Neuronal stem cell (in vitro differentiated cells): ENCODE results near the gene PKNOX2.

Experiments
- DNase-seq: peaks from one replicate; pipeline ENCODE4 v3.0.0-alpha.2; 2013; ENCODE audit warnings: low spot score
- H2AFZ ChIP-seq: one replicate; pipeline ENCODE4 v1.6.1; 2013; ENCODE audit warnings: mild to moderate bottlenecking, low read length, inconsistent platforms
- H2AK5ac ChIP-seq: 2 replicates; pipeline ENCODE4 v1.6.1; 2013; ENCODE audit warnings: low read depth, mild to moderate bottlenecking, inconsistent platforms, low read length, moderate library complexity, mixed read lengths
- H2BK120ac ChIP-seq: 2 replicates; pipeline ENCODE4 v1.6.1; 2013; ENCODE audit warnings: low read depth, mild to moderate bottlenecking, inconsistent platforms, low read length, moderate library complexity, mixed read lengths
- H2BK12ac ChIP-seq: one replicate; pipeline ENCODE4 v1.6.1; 2013; ENCODE audit warnings: low read length, inconsistent platforms
- H2BK15ac ChIP-seq: 2 replicates; pipeline ENCODE4 v1.6.1; 2013; ENCODE audit warnings: mild to moderate bottlenecking, low read length, inconsistent platforms, mixed read lengths
- H2BK5ac ChIP-seq: one replicate; pipeline ENCODE4 v1.6.1; 2013; ENCODE audit warnings: inconsistent platforms, mild to moderate bottlenecking, low read length, moderate library complexity
- H3K14ac ChIP-seq: one replicate; pipeline ENCODE4 v1.6.1; 2013; ENCODE audit warnings: low read length, inconsistent platforms
- H3K18ac ChIP-seq: 2 replicates; pipeline ENCODE4 v1.6.1; 2013; ENCODE audit warnings: low read length, inconsistent platforms
- H3K23ac ChIP-seq: 2 replicates; pipeline ENCODE4 v1.6.1; 2013; ENCODE audit warnings: low read depth, mild to moderate bottlenecking, mixed read lengths, low read length, inconsistent platforms; ENCODE audit not compliant: poor library complexity
- H3K27ac ChIP-seq: replicated peaks from 3 replicates; pipeline ENCODE4 v1.5.1; 2013; ENCODE audit warnings: low read length, inconsistent platforms
- H3K27me3 ChIP-seq, 3 experiments: 2 replicates each; pipeline ENCODE4 v1.6.1; 2013; ENCODE audit warnings: low read length in 3 of 3, mild to moderate bottlenecking in 2 of 3, inconsistent platforms in 1 of 3, low read depth in 1 of 3, mixed read lengths in 1 of 3, moderate library complexity in 1 of 3; ENCODE audit not compliant: control insufficient read depth in 3 of 3, insufficient read depth in 3 of 3
- H3K36me3 ChIP-seq, 2 donors: replicated peaks in 1 of 2; 2 replicates each; pipeline ENCODE4 v1.6.1; 2013; ENCODE audit warnings: low read length in 2 of 2; ENCODE audit not compliant: control insufficient read depth in 2 of 2, insufficient read depth in 2 of 2
- H3K4ac ChIP-seq: 2 replicates; pipeline ENCODE4 v1.6.1; 2013; ENCODE audit warnings: inconsistent platforms, mild to moderate bottlenecking, low read length, moderate library complexity
- H3K4me1 ChIP-seq, 2 donors: 1 replicate in 1 of 2; 2 replicates in 1 of 2; pipeline ENCODE4 v1.6.1; 2013; ENCODE audit warnings: low read length in 2 of 2, low read depth in 1 of 2; ENCODE audit not compliant: control insufficient read depth in 2 of 2, insufficient read depth in 1 of 2
- H3K4me2 ChIP-seq: one replicate; pipeline ENCODE4 v1.6.1; 2013; ENCODE audit warnings: mild to moderate bottlenecking, low read length, inconsistent platforms; ENCODE audit not compliant: insufficient read depth, poor library complexity, severe bottlenecking
- H3K4me3 ChIP-seq, 2 donors: 2 replicates each; pipeline ENCODE4 v1.5.1; 2013; ENCODE audit warnings: low read length in 2 of 2, mild to moderate bottlenecking in 2 of 2, inconsistent platforms in 1 of 2, moderate library complexity in 1 of 2
- H3K79me1 ChIP-seq: one replicate; pipeline ENCODE4 v1.6.1; 2013; ENCODE audit warnings: low read depth, mild to moderate bottlenecking, inconsistent platforms, low read length, moderate library complexity
- H3K9ac ChIP-seq: one replicate; pipeline ENCODE4 v1.6.1; 2013; ENCODE audit warnings: mild to moderate bottlenecking, low read depth, low read length, inconsistent platforms; ENCODE audit not compliant: poor library complexity
- H3K9me3 ChIP-seq, 2 donors: replicated peaks in 1 of 2; 2 replicates each; pipeline versions ENCODE3 to v1.6.1; 2013; ENCODE audit warnings: low read length in 2 of 2, mild to moderate bottlenecking in 2 of 2, inconsistent platforms in 1 of 2, low read depth in 1 of 2, mixed read lengths in 1 of 2, moderate library complexity in 1 of 2; ENCODE audit not compliant: control insufficient read depth in 2 of 2, insufficient read depth in 1 of 2
- H4K8ac ChIP-seq: one replicate; pipeline ENCODE4 v1.6.1; 2013; ENCODE audit warnings: low read depth, mild to moderate bottlenecking, inconsistent platforms, low read length, moderate library complexity
- H4K91ac ChIP-seq: one replicate; pipeline ENCODE4 v1.6.1; 2013; ENCODE audit warnings: low read length, low read depth, mild to moderate bottlenecking, inconsistent platforms; ENCODE audit not compliant: poor library complexity
- WGBS, 2 donors: extraction: QIAGEN DNeasy Blood & Tissue Kit; methylation state at CpG; one replicate each; pipeline ENCODE4 v1.1.7; 2013; ENCODE audit warnings: missing lambda C conversion rate in 2 of 2, mixed read lengths in 1 of 2; ENCODE audit not compliant: insufficient read length in 2 of 2, insufficient replicate concordance in 1 of 2; ENCODE audit errors: extremely low coverage in 2 of 2; 5-methylcytosine and 5-hydroxymethylcytosine counted together

PKNOX2 gene

GRCh38 chr11:125407046-125407445 is 242.5 kb downstream of the PKNOX2 start:
- H2BK15ac ChIP-seq = no peak overlapping the region
- no peak overlapping the region for H3K4ac ChIP-seq
- no peaks in the 10 kb centered on the region for H3K79me1 ChIP-seq
- H3K27me3 ChIP-seq = no peaks in the 10 kb centered on the region
- no peak overlapping the region for H2AK5ac ChIP-seq
- H2BK5ac ChIP-seq = no peak overlapping the region
- no peak for DNase-seq
- WGBS, 2 donors = no CpG with 5 or more reads among the region's 2 CpGs
- no peak overlapping the region for H3K14ac ChIP-seq
- H3K27ac ChIP-seq = no peak overlapping the region
- H4K8ac ChIP-seq = no peak overlapping the region
- peaks cover 16 to 27% of the 10 kb centered on the region in 2 donors for H3K4me1 ChIP-seq
- no peaks in the 10 kb centered on the region for H3K9me3 ChIP-seq
- no peak overlapping the region for H2BK12ac ChIP-seq
- peaks cover 4 to 59% of the 10 kb centered on the region in 2 donors for H3K36me3 ChIP-seq
- H3K9ac ChIP-seq = no peak overlapping the region
- no peak overlapping the region for H3K4me2 ChIP-seq
- no peak overlapping the region for H2BK120ac ChIP-seq
- no peak overlapping the region for H3K18ac ChIP-seq
- no peak overlapping the region for H3K23ac ChIP-seq
- H3K4me3 ChIP-seq = no peak overlapping the region
- no peak overlapping the region for H2AFZ ChIP-seq
- H4K91ac ChIP-seq = no peak overlapping the region

GRCh38 chr11:125408311-125408711 is 243.8 kb downstream of the PKNOX2 start:
- no peak overlapping the region for H2BK5ac ChIP-seq
- WGBS, 2 donors = no CpG with 5 or more reads among the region's 12 CpGs
- H3K27ac ChIP-seq = no peak overlapping the region
- H3K9ac ChIP-seq = no peak overlapping the region
- H3K4me2 ChIP-seq = no peak overlapping the region
- H3K9me3 ChIP-seq = no peaks in the 10 kb centered on the region
- no peak overlapping the region for H2BK12ac ChIP-seq
- H3K4me3 ChIP-seq = no peak overlapping the region
- no peak overlapping the region for H2BK120ac ChIP-seq
- H3K4me1 ChIP-seq = peaks cover 14 to 29% of the 10 kb centered on the region in 2 donors
- no peak overlapping the region for H2AK5ac ChIP-seq
- H4K91ac ChIP-seq = no peak overlapping the region
- peaks cover 4 to 62% of the 10 kb centered on the region in 2 donors for H3K36me3 ChIP-seq
- no peaks in the 10 kb centered on the region for H3K79me1 ChIP-seq
- H2BK15ac ChIP-seq = no peak overlapping the region
- H3K18ac ChIP-seq = no peak overlapping the region
- no peak overlapping the region for H2AFZ ChIP-seq
- no peaks in the 10 kb centered on the region for H3K27me3 ChIP-seq
- DNase-seq = no peak
- no peak overlapping the region for H4K8ac ChIP-seq
- no peak overlapping the region for H3K14ac ChIP-seq
- H3K23ac ChIP-seq = no peak overlapping the region
- no peak overlapping the region for H3K4ac ChIP-seq

GRCh38 chr11:125410091-125410490 is 245.5 kb downstream of the PKNOX2 start:
- no peak overlapping the region for H3K18ac ChIP-seq
- H3K9ac ChIP-seq = no peak overlapping the region
- no peaks in the 10 kb centered on the region for H3K9me3 ChIP-seq
- no peak overlapping the region for H2BK5ac ChIP-seq
- no peak overlapping the region for H3K14ac ChIP-seq
- no peak overlapping the region for H3K27ac ChIP-seq
- H3K4me2 ChIP-seq = no peak overlapping the region
- H2BK15ac ChIP-seq = no peak overlapping the region
- no peaks in the 10 kb centered on the region for H3K79me1 ChIP-seq
- H3K27me3 ChIP-seq = no peaks in the 10 kb centered on the region
- H4K8ac ChIP-seq = no peak overlapping the region
- no peak overlapping the region for H2AK5ac ChIP-seq
- no peak overlapping the region for H3K4me3 ChIP-seq
- no peak overlapping the region for H4K91ac ChIP-seq
- H3K4me1 ChIP-seq = peaks cover 2 to 24% of the 10 kb centered on the region in 2 donors
- H2BK12ac ChIP-seq = no peak overlapping the region
- WGBS, 2 donors = no CpG with 5 or more reads among the region's 12 CpGs
- H3K23ac ChIP-seq = no peak overlapping the region
- no peak overlapping the region for H3K4ac ChIP-seq
- peaks cover 4 to 66% of the 10 kb centered on the region in 2 donors for H3K36me3 ChIP-seq
- no peak overlapping the region for H2BK120ac ChIP-seq
- H2AFZ ChIP-seq = no peak overlapping the region
- no peak for DNase-seq

GRCh38 chr11:125412177-125412496 is 247.6 kb downstream of the PKNOX2 start:
- Histone ChIP-seq H2BK5ac (no peak overlapping the region), H3K4me2 (no peak overlapping the region), H3K23ac (no peak overlapping the region), H3K27ac (no peak overlapping the region), H3K9ac (no peak overlapping the region), H2AFZ (no peak overlapping the region), H2BK15ac (no peak overlapping the region), H2BK120ac (no peak overlapping the region), H2AK5ac (no peak overlapping the region), H4K8ac (no peak overlapping the region), H3K18ac (no peak overlapping the region), H3K4me3 (no peak overlapping the region), H3K27me3 (no peaks in the 10 kb centered on the region), H3K36me3 (peaks cover 7 to 62% of the 10 kb centered on the region in 2 donors), H3K79me1 (no peaks in the 10 kb centered on the region), H3K14ac (no peak overlapping the region), H3K4ac (no peak overlapping the region), H3K9me3 (peaks cover 0 to 6% of the 10 kb centered on the region in 2 donors), H3K4me1 (peaks cover 2 to 24% of the 10 kb centered on the region in 2 donors), H4K91ac (no peak overlapping the region), H2BK12ac (no peak overlapping the region)
- no CpG with 5 or more reads among the region's 7 CpGs for WGBS, 2 donors
- no peak for DNase-seq
